ENCODE measurements around the gene TRIOBP. TPM values are rescaled to one million over a fixed set of nuclear protein-coding genes. Genes with fewer than 3 reads are reported as not detected.

Gene TRIOBP
- total and polyA plus RNA-seq, 2 of the 4 experiments (the other 2 are of a cell fraction) = 46.4 to 69.8 TPM

GRCh38 chr22:37679670-37680069, 17.2 kb upstream of the TRIOBP start:
- CTCF ChIA-PET = no interaction called here
- no peak for TF ChIP-seq MAFK (IDR thresholded peaks at IDR 0.05; ENCODE audit: low read depth, low read length)
- TF ChIP-seq POLR2A (IDR thresholded peaks at IDR 0.05; ENCODE audit: low read depth, low read length) = no peak
- TF ChIP-seq BHLHE40 (IDR thresholded peaks at IDR 0.05; ENCODE audit: low read depth, low read length) = no peak
- TF ChIP-seq CEBPB (IDR thresholded peaks at IDR 0.05; ENCODE audit: low read depth, low read length) = no peak
- no peak for TF ChIP-seq NFE2L2 (IDR thresholded peaks at IDR 0.05; ENCODE audit: low read depth, low read length)
- TF ChIP-seq MXI1 (IDR thresholded peaks at IDR 0.05; ENCODE audit: borderline replicate concordance, low read depth, low read length) = no peak
- no peak for TF ChIP-seq CHD1 (IDR thresholded peaks at IDR 0.05; ENCODE audit: low read depth, low read length)
- no peak for TF ChIP-seq RAD21 (IDR thresholded peaks at IDR 0.05; ENCODE audit: low read length)
- no peak for TF ChIP-seq ELK1 (IDR thresholded peaks at IDR 0.05; ENCODE audit: borderline replicate concordance, low read depth, low read length)
- TF ChIP-seq FOS (IDR thresholded peaks at IDR 0.05; ENCODE audit: low read depth, low read length) = no peak
- TF ChIP-seq MAZ (IDR thresholded peaks at IDR 0.05; ENCODE audit: borderline replicate concordance, low read depth, low read length) = no peak
- TF ChIP-seq SMC3 (IDR thresholded peaks at IDR 0.05; ENCODE audit: low read depth, low read length) = no peak
- TF ChIP-seq RFX5 (IDR thresholded peaks at IDR 0.05; ENCODE audit: low read depth, low read length) = no peak
- TF ChIP-seq RCOR1 (IDR thresholded peaks at IDR 0.05; ENCODE audit: insufficient replicate concordance, low read length) = no peak
- TF ChIP-seq USF2 (IDR thresholded peaks at IDR 0.05; ENCODE audit: low read depth, low read length) = no peak
- TF ChIP-seq CTCF (conservative IDR thresholded peaks at IDR 0.05; ENCODE audit: low read depth, low read length) = no peak
- no peak for DNase-seq
- peak overlapping the region in 1 of 2 experiments; percentile 44; a peak in 1 of 4 replicates for H4K8ac ChIP-seq (ENCODE audit: low read depth in 2 of 2, low read length in 2 of 2)
- no peak for ATAC-seq (ENCODE audit: low read depth)
- 91% methylated on average over 6 of the region's 8 CpGs; no CpG with 5 or more reads in 1 of the 2 experiments for WGBS, 2 experiments (ENCODE audit: extremely low coverage in 2 of 2, insufficient read length in 1 of 2)
- POLR2A ChIA-PET (ENCODE audit: unreplicated experiment) = interaction anchor here (1.0 kb wide), 1 partner anchor 36 kb away, joined by 6 read pairs; no protein-coding TSS in a partner anchor
- dilution Hi-C loops (cut with HindIII; ENCODE audit: low sequenced_read_pairs, unreplicated experiment) (no loop called here), intact Hi-C loops (cut with micrococcal nuclease) (loop anchor here (5.0 kb wide), 2 partner anchors 113 to 132 kb away; no protein-coding TSS in a partner anchor), in situ Hi-C loops (cut with MboI; ENCODE audit: low sequenced_read_pairs) (loop anchor here (5.0 kb wide), 1 partner anchor 32 kb away; no protein-coding TSS in a partner anchor)
- H3K23ac ChIP-seq (ENCODE audit: low read depth, low read length) = peak overlapping the region; percentile 10; the same call in 1 of the 2 replicates
- H3K79me1 ChIP-seq (ENCODE audit: low read depth in 1 of 2, low read length in 2 of 2) = peaks cover 8 to 39% of the 10 kb centered on the region in 2 experiments; a peak in 3 of 4 replicates
- peaks cover 17% of the 10 kb centered on the region for H3K4me1 ChIP-seq (ENCODE audit: control insufficient read depth, insufficient read depth, low read length)
- H3K9me1 ChIP-seq (ENCODE audit: insufficient read depth, low read length) = no peaks in the 10 kb centered on the region
- H3K27me3 ChIP-seq (ENCODE audit: control insufficient read depth, insufficient read depth, low read length) = no peaks in the 10 kb centered on the region
- peak overlapping the region; percentile 16; the same call in 1 of the 2 replicates for H2AK5ac ChIP-seq (ENCODE audit: low read depth, low read length)
- no peak overlapping the region for H2AFZ ChIP-seq (replicated peaks; ENCODE audit: low read length, poor library complexity)
- peak overlapping the region; percentile 4 for H2BK5ac ChIP-seq (ENCODE audit: low read depth, low read length, poor library complexity, severe bottlenecking)
- peak overlapping the region; percentile 8; the same call in 1 of the 2 replicates for H3K27ac ChIP-seq (ENCODE audit: insufficient read depth, low read length)
- no peak overlapping the region for H3K4me3 ChIP-seq (ENCODE audit: insufficient read depth, low read depth, low read length)
- no peak overlapping the region for H2BK120ac ChIP-seq (ENCODE audit: low read depth, low read length)
- H2BK20ac ChIP-seq (ENCODE audit: low read depth, low read length) = no peak overlapping the region
- no peak overlapping the region; the same call in 1 of the 2 replicates for H3K4ac ChIP-seq (ENCODE audit: low read depth, low read length)
- no TSS peak for BruUV-seq (replicated peaks)
- no peak overlapping the region for H3K14ac ChIP-seq (replicated peaks; ENCODE audit: low read depth, low read length)
- H4K5ac ChIP-seq (ENCODE audit: low read depth, low read length) = no peak overlapping the region
- H3K36me3 ChIP-seq (ENCODE audit: control insufficient read depth, insufficient read depth, low read length) = peaks cover 28% of the 10 kb centered on the region
- no peak overlapping the region for H3K4me2 ChIP-seq (ENCODE audit: low read depth, low read length)
- no peaks in the 10 kb centered on the region for H3K9me3 ChIP-seq (ENCODE audit: control insufficient read depth, insufficient read depth, low read length)
- H2BK15ac ChIP-seq (ENCODE audit: low read depth, low read length) = no peak overlapping the region
- H3K56ac ChIP-seq (ENCODE audit: extremely low read depth, insufficient read depth, low read length) = no peak overlapping the region
- H4K91ac ChIP-seq (ENCODE audit: insufficient read depth, low read depth, low read length) = no peak overlapping the region
- no peak overlapping the region for H3K9ac ChIP-seq (ENCODE audit: low read depth, low read length)
- H4K20me1 ChIP-seq (ENCODE audit: insufficient read depth, low read length) = peaks cover 68% of the 10 kb centered on the region
- no peak overlapping the region for H3K18ac ChIP-seq (ENCODE audit: low read depth, low read length)
- H2AK9ac ChIP-seq (replicated peaks; ENCODE audit: low read depth, low read length, poor library complexity) = peak overlapping the region; percentile 23

Data from IMR-90 (cell line).